Glomerular visceral epithelial cell (primary cell): ENCODE data around the gene TRPM2.
A peak's percentile ranks its signal among the peaks of the same experiment; 100 is the strongest.

Source experiments
- DNase-seq: peaks from one replicate; pipeline ENCODE4 v3.0.0-alpha.2; 2016; ENCODE audit errors: extremely low spot score

The TRPM2 gene

GRCh38 chr21:44462086-44462833 lies 108.8 kb downstream of the TRPM2 start:
- DNase-seq, result no peak

GRCh38 chr21:44462834-44463200 lies 109.4 kb downstream of the TRPM2 start:
- DNase-seq, result no peak

- DNase-seq, result no peak
Observed at GRCh38 chr21:44463724-44464123, 110.3 kb downstream of the TRPM2 start.

DNA sequence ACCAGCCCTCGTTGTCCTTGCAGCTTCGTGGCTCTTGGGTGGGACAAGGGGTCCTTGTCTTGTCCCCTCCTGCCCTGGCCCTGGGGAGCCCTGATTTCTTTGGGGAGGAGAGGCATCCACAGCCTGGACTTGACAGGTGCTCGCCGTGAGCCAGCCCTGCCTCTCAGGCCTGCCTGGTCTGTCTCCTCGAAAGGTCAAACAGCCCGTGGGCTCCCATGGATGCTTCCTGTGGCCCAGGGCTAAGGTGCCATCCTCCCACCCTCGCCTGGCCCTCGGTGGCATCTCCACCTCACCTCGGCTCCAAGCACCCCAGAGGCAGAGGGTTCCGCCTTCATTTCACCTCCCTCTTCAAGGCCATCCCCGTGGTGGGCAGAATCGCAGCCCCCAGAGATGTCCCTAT lies 110.9 kb downstream of the TRPM2 start:
- DNase-seq, result no peak

DNA sequence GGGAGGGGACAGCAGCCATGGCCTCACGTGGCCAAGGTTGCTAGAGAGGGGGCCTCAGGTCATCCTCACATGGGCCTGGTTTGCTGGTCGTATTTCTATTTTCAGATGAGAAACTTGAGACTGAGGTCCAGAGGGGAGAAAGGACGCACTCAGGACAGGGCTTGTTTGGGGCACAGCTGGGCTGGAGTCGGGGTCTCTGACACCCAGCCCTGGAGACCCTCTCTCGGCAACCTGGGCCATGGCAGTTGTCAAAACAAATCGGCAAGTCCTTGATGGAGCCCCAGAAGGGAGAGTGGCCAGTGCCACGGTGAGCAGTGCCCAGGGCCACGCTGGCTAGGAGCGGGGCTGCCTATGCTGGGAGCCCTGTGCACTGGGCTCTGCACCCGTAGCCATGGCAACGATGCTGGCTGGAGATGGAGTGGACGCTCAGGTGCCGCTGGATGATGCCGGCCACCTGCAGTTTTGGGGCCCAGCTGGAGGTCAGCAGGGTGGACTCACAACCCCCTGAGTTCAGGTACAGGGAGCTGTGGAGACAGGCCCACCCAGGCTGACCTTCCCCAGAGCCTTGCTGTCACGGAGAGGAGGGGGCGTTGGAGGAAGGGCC lies 113.0 kb downstream of the TRPM2 start:
- no peak for DNase-seq

GRCh38 chr21:44466996-44467858 lies 113.8 kb downstream of the TRPM2 start:
- DNase-seq, result no peak

- DNase-seq, result no peak
Observed at GRCh38 chr21:44467859-44468195, 114.4 kb downstream of the TRPM2 start.

- DNase-seq, result no peak
Observed at GRCh38 chr21:44471341-44471740, 117.9 kb downstream of the TRPM2 start.

- DNase-seq, result no peak
Observed at GRCh38 chr21:44471996-44472395, 118.6 kb downstream of the TRPM2 start.

- DNase-seq, result no peak
Observed at GRCh38 chr21:44473915-44474555, 120.6 kb downstream of the TRPM2 start.

DNA sequence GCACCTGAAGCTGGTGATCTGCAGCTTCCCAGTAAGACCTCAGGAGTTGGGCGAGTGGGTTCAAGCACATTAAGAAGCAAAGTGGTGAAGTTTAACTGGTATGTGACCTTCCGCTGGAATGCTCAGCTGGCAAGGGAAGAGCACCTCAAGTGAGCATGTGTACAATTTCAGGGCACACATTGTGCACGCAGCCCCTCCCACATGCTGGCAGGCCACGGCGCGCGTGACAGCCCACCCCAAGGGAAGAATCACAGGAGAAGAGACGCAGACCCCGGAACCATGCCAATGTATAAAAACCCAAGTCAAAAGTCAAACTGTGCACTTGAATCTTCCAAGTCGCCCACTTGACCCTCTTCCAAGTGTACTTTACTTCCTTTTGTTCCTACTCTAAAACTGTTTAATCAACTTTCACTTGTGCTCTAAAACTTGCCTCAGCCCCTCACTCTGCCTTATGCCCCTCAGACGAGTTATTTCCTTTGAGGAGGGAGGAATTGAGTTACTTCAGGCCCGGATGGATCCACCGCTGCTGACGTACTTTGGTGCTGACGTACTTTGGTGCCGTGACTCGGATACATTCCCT lies 121.9 kb downstream of the TRPM2 start:
- no peak for DNase-seq

DNA sequence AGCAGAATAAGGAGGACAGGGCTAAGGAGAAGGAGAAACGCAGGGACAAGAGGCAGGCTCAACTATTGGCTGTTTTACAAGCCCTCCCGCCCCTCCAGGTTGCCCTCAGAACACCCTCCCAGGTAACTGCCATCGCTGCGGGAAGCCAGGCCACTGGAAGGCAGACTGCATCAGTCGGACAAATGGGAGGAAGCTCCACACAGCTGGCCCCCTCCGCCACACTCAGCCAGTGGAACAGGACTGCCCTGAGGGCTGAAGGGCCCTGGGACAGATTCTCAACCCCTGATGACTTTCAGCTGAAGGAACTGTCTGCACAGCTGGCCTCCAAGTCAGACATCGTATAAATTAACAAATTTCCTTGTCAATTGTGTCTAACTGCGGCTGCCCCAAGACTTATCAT lies 123.7 kb downstream of the TRPM2 start:
- DNase-seq, result no peak

GRCh38 chr21:44477712-44478111 lies 124.3 kb downstream of the TRPM2 start:
- DNase-seq, result no peak

DNA sequence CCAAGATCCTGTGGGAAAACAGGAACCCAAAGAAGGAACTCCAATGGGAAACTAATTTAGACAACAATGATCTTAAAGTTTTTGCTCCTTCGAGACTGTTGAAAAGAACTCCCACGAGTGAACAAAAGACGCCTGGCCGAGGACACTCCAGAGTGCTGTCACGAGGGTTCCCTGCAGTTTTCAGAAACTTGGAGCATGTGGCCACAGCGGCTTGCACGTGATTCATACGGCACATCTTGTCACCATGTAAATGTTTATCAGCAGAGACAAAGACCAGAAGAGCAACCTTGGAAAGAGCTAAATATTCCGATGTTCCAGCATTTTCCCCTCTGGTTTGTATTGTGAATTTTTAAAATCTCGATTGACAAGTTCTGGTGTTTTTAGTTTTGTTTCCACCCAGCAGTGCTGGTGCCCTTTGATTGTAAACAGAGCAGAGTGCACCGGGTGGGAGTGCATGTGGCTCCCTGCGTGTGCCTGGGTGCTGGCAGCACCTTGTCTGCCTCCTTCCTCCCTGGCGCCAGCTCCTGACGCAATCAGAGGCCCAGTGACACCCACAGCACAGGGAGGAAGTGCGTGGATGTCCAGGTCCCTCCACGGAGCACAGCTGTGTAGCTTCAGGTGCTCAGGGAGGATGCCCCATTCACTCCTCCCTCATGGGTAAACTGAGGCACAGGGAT lies 124.8 kb downstream of the TRPM2 start:
- no peak for DNase-seq

DNA sequence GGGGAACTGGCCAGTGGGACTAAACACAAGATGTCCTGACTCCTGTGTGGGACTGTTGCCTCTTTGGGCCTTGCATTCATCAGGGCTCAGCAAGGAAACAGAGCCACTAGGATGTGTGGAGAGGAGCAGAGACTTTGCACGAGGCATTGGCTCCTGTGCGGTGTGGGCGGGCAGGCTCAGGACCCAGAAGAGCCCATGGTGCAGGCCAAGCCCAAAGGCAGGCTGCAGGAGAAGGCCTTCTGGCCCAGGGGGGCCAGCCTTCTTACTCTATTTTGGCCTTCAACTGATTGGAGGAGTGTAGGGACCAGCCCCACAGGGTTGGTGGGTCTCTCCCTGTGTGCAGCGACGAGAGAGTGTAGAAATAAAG lies 125.4 kb downstream of the TRPM2 start:
- DNase-seq, result no peak

DNA sequence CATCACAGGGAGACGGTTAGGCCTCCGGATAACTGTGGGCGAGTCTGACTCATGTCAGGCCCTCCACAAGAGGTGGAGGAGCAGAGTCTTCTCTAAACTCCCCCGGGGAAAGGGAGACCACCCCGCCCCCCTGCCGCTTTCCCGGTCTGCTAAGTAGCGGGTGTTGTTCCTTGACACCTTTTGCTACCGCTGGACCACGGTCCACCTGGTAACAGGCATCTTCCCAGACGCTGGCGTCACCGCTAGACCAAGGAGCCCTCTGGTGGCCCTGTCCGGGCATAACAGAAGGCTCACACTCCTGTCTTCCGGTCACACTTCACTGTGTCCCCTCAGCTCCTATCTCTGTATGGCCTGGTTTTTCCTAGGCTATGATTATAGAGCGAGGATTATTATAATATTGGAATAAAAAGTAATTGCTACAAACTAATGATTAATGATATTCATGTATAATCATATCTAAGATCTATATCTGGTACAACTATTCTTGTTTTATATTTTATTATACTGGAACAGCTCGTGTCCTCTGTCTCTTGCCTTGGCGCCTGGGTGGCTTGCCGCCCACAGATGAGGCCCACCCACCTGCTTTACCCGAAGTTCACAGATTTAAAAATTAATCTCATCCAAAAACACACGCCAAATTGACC lies 126.3 kb downstream of the TRPM2 start:
- peak; percentile 32 for DNase-seq

- no peak for DNase-seq
Observed at GRCh38 chr21:44480200-44481053, 127.0 kb downstream of the TRPM2 start.

GRCh38 chr21:44482581-44483287 lies 129.3 kb downstream of the TRPM2 start:
- DNase-seq, result no peak
